ENCODE measurements around the gene SCYL2.

SCYL2 gene

GRCh38 chr12:100375038-100375735 lies 108.2 kb downstream of the SCYL2 start:
- peak; percentile 24 for DNase-seq (ENCODE audit: low read depth)
- TF ChIP-seq, protein P1, sequence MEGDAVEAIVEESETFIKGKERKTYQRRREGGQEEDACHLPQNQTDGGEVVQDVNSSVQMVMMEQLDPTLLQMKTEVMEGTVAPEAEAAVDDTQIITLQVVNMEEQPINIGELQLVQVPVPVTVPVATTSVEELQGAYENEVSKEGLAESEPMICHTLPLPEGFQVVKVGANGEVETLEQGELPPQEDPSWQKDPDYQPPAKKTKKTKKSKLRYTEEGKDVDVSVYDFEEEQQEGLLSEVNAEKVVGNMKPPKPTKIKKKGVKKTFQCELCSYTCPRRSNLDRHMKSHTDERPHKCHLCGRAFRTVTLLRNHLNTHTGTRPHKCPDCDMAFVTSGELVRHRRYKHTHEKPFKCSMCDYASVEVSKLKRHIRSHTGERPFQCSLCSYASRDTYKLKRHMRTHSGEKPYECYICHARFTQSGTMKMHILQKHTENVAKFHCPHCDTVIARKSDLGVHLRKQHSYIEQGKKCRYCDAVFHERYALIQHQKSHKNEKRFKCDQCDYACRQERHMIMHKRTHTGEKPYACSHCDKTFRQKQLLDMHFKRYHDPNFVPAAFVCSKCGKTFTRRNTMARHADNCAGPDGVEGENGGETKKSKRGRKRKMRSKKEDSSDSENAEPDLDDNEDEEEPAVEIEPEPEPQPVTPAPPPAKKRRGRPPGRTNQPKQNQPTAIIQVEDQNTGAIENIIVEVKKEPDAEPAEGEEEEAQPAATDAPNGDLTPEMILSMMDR (IDR thresholded peaks at IDR 0.05; ENCODE audit: control insufficient read depth, insufficient read depth, low read depth, low read length, missing control alignments), result no peak
- H3K4me3 ChIP-seq (ENCODE audit: control insufficient read depth, low read depth, low read length), result no peak overlapping the region

- DNase-seq (ENCODE audit: low read depth), result no peak
- H3K4me3 ChIP-seq (ENCODE audit: control insufficient read depth, low read depth, low read length), result no peak overlapping the region
- TF ChIP-seq, protein P1 (IDR thresholded peaks at IDR 0.05; ENCODE audit: control insufficient read depth, insufficient read depth, low read depth, low read length, missing control alignments), result no peak
These were observed 109.2 kb downstream of the SCYL2 start for GRCh38 chr12:100376161-100376560.

DNA sequence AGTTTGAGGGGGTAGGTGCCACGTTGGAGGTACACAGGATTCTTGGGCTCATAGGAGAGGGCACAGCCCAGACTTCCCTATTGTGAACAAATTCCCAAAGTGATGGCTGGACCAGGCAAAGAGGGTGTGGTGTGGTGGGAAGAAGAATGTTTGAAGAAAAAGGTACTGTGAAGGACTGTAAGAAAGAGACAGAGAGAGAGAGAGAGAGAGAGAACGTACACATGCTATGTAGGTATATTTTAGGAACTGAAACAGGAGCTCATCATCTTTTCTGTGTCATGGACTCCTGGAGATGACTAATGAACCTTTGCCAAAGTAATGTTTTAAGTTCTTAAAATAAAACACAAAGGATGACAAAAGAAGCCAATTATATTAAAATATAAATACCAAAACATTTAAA lies 114.4 kb downstream of the SCYL2 start:
- TF ChIP-seq, protein P1 (IDR thresholded peaks at IDR 0.05; ENCODE audit: control insufficient read depth, insufficient read depth, low read depth, low read length, missing control alignments), result no peak
- no peak overlapping the region for H3K4me3 ChIP-seq (ENCODE audit: control insufficient read depth, low read depth, low read length)
- DNase-seq (ENCODE audit: low read depth), result no peak

GRCh38 chr12:100382338-100382737 lies 115.4 kb downstream of the SCYL2 start:
- TF ChIP-seq, protein P1 (IDR thresholded peaks at IDR 0.05; ENCODE audit: control insufficient read depth, insufficient read depth, low read depth, low read length, missing control alignments), result no peak
- DNase-seq (ENCODE audit: low read depth), result peak; percentile 4
- H3K4me3 ChIP-seq (ENCODE audit: control insufficient read depth, low read depth, low read length), result no peak overlapping the region

- no peak overlapping the region for H3K4me3 ChIP-seq (ENCODE audit: control insufficient read depth, low read depth, low read length)
- TF ChIP-seq, protein P1 (IDR thresholded peaks at IDR 0.05; ENCODE audit: control insufficient read depth, insufficient read depth, low read depth, low read length, missing control alignments), result no peak
- no peak for DNase-seq (ENCODE audit: low read depth)
These were observed 116.9 kb downstream of the SCYL2 start for GRCh38 chr12:100383586-100384558.

DNA sequence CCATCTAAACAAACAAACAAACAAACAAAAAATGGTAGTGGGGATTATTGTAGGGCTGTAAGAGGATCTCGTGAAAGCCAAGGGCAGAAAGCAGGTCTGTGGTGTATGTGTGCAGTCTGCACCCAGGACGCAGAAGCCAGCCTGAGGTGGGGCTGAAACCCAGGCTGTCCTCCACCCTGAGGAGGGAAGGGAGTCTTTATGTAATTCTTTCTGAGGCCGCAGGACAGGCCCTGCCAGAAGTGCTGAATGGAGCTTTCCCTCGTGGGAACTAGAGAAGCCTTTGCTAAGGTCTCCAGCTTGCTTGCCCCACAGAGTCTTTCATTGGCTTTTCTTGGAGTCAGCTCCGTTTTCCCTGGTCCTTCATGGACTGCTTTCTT lies 117.6 kb downstream of the SCYL2 start:
- DNase-seq (ENCODE audit: low read depth), result no peak
- TF ChIP-seq, protein P1 (IDR thresholded peaks at IDR 0.05; ENCODE audit: control insufficient read depth, insufficient read depth, low read depth, low read length, missing control alignments), result no peak
- no peak overlapping the region for H3K4me3 ChIP-seq (ENCODE audit: control insufficient read depth, low read depth, low read length)
